Mesenteric fat pad (tissue), 1 donor: Measurements from ENCODE around the gene CMTM4. TPM values are rescaled to one million over a fixed set of nuclear protein-coding genes. Genes with fewer than 3 reads are reported as not detected.
"Not testable (repeated sequence)": the region's sequence is repeated elsewhere in the genome, so short reads cannot be mapped to it uniquely, and the experiment has no call there.

ENCODE experiments used
- DNase-seq: peaks from one replicate; pipeline ENCODE4 v3.0.0-alpha.2; 2020; ENCODE audit warnings: low spot score
- total RNA-seq: library from RNA; stranded (reverse); fragmentation: NEBNext Ultra II Directional; extraction: Animal tissue kit (Norgen Biotek cat#: 25700); gene quantifications from one replicate; pipeline ENCODE4 v1.2.1, GENCODE V29; 2021
- donor health status: DM: yes; HTN: yes; CAD: no.

CMTM4 gene
- total RNA-seq, 1 donor from 2014 or later: 17.9 TPM

DNA sequence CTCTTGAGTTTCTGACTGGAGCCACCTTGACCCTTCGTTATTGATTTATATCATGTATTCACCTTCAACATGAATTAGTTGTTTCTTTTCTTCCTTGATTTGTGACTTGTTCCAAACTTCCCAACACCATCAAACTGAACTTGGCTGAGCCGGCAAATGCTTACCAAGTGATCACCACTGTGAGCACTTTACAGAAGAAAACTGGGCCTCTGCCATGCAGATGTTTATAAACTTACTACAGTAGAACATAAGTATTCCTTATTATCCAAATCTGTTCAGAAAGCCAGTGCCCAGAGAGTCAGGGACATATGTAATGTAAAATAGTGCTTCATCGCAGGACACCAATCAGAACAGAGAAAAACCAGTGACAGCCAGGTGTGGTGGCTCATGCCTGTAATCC lies 19.9 kb downstream of the CMTM4 start:
- DNase-seq: no peak

DNA sequence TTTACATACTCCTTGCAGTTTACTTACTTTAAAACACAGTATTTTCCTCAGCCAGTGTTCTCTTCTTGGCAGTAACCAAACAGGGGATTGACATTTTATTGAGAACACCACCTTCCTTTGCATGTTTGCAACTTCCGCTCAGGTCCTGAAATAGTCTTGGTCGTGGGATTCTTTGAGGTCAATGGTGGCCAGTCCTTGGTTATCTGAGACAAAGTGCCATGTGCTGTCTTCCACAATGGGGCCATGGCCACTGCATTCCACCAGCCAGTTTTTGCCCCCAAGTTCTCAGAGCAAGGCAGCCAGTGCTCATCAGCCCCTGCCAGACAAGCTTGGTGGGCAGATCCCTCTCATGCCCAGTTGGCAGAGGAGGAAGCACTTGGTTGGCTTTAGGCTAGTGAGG lies 22.9 kb downstream of the CMTM4 start:
- DNase-seq: no peak

DNA sequence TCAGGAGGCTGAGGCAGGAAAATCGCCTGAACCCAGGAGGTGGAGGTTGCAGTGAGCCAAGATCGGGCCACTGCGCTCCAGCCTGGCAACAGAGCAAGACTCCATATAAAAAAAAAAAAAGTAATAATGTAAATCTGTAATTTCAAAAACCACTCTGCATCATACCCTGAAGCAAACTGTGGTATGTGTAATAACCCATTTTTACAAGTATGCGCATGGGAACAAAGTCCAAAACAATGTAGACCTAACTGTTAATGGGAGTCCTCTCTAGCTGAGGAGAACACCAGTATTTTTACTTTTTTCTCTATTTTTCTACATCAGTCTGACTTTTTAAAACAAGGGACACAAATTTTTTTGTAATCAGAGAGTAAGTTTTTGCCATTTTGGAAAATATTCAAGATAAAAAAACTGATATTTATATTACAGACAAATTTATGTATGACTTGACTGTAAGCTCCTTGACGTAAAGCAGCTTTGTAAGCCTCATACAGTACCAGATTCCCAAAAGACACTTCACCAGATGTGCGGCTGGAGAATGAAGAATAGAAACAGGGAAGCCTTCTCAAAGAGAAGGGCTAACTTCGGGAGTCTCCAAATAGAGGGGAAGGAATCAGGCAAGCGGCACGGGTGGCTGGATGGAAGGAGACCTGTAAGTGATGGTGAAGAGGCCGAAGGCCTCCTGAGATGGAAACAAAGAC lies 25.7 kb downstream of the CMTM4 start:
- DNase-seq: no peak

DNA sequence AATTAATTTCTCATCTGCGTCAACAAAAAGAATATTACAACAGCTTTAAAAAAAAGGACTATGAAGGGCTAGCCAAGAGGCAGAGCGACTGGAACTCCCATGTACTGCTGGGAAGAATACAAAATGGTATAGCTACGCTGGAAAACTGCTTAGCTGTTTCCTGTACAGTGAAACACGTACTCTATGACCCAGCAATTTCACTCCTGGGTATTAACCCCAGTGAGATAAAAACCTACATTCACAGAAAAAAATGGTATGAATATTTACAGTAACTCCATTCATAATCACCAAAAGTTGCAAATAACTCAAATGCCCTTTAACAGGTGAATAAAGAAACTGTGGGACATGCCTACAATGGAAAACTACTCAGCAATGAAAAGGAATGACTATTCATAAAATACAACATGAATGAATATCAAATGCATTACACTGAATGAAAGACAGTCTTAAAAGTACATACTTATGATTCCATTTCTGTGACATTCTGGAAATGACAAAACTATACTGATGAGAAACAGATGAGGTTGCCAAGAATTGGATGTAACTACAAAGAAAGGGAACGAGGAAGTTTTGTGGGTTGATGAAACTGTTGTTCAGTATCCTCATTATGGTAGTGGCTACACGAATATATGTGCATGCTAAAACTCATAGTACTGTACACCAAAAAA lies 27.6 kb downstream of the CMTM4 start:
- DNase-seq: no peak

DNA sequence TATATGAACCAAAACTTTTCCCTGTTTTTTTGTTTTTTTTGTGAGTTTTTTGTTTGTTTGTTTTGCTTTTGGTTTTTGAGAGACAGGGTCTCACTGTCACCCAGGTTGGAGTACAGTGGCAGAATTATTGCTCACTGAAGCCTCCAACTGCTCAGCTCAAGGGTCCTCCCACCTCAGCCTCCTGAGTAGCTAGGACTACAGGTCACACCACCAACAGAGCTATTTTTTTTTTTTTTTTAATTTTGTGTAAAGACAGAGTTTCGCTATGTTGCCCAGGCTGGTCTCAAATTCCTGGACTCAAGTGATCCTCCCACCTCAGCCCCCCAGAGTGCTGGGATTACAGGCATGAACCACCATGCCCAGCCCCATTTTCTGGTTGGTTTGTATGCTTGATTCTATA lies 28.6 kb downstream of the CMTM4 start:
- no peak for DNase-seq

DNA sequence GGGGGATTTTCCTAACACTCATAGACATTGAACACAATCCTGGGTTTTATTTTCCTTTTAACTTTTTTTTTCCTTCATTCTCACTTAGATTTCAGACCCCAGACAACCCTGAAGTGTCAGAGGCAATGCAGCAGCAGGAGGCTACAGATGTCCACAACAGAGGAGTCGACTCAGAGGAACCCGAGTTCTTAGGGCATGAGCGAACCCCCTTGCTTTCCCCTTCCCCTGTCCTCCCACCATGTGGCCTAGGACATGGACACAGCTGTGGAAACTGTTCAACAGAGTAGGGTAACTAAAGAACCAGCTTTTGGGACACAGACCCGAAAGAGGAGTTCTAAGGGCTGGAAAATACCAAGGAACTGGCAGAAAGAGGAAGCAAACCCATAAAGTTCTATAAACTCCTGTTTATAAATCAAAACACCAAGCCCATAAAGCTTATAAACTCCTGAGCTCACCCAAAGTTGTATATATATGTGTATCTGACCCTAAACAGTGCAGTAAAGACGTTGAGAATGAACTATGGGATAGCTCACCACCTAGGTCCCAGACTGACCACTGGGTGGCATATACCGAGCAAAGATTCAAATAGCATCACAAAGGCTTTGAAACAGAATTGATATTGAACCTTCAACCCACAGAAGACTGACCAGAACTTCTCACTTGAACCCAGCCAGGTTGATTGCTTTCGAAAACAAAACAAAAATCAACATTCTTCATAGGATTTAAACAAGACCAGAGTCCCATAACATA lies 33.9 kb downstream of the CMTM4 start:
- no peak for DNase-seq

DNA sequence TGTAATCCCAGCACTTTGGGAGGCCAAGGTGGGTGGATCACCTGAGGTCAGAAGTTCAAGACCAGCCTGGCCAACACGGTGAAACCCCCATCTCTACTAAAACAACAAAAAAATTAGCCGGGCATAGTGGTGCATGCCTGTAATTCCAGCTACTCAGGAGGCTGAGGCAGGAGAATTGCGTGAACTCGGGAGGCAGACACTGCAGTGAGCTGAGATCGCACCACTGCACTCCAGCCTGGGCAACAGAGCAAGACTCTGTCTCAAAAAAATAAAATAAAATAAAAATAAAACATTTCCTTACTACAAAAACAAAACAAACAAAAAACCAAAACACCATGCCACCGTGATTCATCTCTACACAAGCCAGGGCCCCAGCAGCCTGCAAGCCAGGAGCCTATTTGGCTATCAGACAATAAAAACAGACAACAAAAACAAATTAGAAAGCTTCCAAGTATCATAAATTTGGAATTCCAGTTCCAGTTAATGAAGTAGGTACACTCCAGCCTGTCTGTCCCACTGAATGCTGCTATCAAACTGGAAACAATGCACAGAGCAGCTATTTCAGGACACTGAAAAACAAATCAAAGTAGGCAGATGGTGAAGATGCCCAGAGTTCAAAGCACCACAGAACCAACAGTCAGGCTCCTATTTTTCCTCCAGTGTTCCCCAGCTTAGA lies 34.7 kb downstream of the CMTM4 start:
- not testable (repeated sequence) for DNase-seq

DNA sequence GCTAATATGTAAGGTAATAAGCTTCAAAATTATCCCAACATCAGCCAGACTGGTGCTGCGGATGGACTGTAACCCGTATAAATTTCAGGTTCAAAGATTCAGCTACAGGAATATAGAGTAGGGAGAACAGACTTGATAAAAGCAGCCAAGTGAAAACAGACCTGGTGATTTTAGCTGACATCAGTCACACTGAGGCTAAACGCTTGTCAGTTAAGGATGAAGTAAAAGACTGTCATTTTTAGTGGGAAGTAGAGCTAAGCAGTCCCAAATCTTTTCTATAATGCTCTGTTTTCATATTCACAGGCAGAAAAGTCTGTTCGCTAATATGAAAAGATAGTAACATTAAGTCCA lies 35.4 kb downstream of the CMTM4 start:
- DNase-seq: no peak

DNA sequence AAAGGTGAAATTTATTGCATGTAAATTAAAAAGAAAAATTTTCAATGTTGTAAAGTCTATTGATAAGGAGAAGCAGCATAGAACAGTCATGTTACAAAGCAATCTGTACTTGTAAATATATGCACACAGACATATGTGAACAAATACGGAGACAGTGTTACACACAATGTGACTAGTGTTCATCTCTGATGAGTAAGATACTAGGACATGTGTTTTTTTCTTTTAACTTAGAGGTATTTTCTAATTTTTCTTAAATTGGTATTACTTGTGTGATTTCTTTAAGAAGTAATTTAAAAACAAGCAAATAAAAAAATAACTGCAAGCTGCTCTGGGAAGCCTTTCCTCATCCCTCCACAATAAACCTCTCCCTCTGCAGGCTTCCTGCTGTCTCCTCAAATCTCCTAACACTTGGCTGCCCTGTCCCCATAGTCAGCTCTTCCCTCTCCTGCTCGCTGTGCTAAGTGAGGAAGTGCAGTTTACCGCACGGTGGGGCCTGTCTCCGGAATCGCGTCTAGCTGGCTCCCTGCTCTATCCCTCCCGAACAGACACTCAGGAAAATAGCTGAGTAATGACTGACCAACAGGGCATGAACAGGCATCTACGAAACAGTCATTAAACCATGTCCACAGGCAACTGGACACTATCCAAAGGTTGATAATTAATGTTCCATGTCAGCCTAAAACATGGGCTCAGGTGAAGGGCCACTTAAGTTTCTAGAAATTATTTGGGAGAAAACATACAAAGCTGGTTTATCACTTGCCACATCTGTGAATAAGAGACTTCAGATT lies 35.9 kb downstream of the CMTM4 start:
- DNase-seq: no peak

DNA sequence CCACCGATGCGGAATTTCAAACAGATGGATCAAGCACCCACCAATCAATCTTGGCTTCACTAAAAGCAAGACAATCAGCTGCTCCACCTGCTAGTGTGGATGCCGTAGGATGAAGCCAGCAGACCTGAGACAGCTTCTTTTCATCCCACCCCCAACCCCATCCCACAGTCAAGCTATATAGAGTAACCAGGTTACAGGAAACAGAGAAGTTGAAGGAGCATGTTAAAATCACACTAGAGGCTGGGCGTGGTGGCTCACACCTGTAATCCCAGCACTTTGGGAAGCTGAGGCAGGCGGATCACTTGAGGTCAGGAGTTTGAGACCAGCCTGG lies 37.7 kb downstream of the CMTM4 start:
- DNase-seq: no peak

DNA sequence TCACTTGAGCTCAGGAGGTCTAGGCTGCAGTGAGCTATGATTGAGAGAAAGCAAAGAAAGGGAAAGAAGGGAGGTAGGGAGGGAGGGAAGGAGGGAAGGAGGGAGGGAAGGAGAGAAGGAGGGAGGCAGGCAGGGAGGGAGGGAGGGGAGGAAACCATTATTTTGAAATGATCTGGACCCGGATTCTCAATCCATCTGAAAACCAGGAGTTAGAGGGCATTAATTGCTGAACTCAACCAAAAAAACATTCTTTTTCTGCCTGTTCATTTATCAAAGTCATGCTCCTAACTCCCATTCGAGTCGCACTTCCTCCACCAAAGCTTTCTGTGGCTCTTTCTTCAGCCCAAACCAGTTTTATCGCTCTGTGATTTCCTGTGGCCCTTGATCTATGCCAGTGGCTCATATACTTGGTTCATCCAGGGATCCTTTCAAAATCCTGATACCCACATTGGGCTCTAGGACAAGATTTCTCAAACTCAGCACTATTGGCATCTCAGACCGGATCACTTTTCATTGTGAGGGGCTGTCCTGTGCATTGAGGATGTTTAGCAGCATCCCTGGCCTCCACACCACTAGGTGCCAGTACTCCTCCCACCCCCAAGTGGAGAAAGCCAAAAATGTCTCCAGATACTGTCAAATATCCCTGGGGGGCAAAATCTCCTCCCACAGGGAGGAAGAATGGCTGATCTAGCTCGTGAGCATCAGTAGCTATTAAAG lies 38.2 kb downstream of the CMTM4 start:
- no peak for DNase-seq

DNA sequence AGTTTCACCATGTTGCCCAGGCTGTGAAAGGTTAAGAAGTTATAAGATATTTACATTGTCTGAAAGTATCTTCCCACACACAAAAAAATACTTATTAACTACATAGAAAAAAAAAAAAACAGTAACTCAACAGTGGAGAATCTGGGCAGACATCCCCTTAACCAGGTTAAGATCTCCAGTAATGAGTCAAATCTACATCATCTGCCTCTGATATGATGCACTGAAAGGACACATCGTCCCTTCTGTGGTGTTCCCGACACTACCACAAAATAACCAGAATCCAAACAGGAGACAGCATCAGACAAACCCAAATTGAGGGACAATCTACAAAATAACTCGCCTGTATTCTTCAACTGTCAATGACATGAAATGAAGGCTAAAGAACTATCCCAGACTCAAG lies 40.0 kb downstream of the CMTM4 start:
- no peak for DNase-seq

DNA sequence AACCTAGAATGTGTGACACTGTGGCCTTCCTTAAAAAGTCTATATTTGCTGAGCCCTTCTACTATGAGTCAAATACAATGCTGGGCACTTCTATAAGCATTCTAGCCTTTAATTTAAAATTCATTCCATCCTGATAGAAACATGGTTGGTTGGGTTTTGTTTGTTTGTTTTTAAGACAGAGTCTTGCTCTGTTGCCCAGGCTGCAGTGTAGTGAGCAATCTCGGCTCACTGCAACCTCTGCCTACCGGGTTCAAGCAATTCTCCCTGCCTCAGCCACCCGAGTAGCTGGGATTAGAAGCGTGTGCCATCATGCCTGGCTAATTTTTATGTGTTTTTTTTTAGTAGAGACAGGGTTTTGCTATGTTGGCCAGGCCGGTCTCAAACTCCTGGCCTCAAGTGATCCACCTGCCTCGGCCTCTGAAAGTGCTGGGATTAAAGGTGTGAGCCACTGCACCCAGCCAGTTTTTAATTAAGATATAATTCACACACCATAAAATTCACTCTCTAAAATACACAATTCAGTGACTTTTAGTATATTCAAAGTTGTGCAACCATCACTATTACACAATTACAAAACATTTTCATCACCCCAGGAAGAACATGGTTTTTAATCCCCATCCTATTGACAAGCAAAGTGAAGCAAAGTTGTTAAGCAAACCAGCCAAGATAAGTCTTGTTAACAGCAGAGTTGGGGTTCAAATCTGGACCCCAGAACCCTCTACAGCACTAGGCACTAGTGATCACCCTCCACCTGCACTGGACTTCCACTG lies 42.8 kb downstream of the CMTM4 start:
- DNase-seq: no peak

DNA sequence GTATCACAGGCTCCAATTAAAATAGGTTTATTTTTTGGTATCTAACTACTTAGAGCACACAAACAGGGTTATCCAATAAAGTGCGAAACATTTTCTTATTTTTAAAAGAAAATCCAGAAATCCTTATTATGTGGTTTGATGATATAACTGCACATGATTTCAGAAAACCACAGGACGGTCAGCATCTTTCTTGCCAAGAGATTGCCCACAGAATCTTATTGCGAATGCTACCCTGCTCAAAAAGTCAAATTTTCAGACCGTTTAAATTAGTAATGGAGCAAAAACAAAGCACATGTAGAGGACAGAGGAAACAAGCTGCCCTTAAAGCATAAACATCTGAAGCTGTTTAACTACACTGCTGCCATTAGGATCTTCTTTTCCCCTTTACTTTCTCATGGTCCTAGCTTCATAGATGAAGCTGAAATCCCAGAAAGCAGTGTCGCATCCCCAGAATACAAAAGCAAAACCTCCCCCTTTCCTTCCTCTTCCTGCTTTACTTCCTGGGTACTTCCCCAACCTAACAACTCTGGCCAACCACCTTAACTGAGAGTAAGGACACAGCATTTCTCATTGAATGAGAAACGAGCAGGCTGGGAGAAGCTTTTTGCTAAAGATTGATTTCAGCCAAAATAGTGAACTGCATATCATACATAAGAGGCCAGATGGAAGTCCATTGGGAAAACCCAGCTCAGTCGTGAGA lies 43.7 kb downstream of the CMTM4 start:
- DNase-seq: no peak

DNA sequence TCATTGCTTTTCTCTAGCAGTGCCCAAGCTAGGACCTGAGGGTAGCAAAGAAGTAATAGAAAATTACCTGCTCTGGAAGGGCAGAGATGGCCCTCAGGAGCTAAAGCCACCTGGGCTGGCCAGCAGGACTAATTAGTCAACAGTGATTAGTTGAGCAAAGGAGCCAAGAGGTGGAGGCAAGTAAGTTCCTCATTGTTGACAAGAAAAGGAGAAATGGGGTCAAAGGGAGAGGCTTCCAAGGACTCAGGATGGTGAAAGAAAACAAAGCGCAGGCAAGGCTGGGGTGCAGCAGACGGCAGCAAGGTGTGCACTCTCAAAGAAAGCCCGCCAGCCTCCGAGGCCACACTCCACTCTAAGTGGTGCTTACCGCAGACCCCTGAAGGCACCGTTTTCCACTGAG lies 44.6 kb downstream of the CMTM4 start:
- DNase-seq: no peak

DNA sequence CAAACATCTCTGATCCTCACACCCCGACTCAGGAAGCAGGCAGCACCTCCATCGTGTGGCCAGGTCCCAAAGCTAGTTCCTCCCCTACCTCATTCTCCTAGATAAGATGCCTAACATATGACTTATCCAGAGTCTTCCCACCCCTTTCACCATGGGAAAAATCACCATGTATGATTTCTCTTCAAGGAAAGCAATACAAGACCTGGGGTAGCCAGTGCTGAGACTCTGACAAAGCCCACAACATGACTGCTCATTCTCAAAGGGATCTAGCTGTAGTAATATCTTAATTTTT lies 45.1 kb downstream of the CMTM4 start:
- no peak for DNase-seq

DNA sequence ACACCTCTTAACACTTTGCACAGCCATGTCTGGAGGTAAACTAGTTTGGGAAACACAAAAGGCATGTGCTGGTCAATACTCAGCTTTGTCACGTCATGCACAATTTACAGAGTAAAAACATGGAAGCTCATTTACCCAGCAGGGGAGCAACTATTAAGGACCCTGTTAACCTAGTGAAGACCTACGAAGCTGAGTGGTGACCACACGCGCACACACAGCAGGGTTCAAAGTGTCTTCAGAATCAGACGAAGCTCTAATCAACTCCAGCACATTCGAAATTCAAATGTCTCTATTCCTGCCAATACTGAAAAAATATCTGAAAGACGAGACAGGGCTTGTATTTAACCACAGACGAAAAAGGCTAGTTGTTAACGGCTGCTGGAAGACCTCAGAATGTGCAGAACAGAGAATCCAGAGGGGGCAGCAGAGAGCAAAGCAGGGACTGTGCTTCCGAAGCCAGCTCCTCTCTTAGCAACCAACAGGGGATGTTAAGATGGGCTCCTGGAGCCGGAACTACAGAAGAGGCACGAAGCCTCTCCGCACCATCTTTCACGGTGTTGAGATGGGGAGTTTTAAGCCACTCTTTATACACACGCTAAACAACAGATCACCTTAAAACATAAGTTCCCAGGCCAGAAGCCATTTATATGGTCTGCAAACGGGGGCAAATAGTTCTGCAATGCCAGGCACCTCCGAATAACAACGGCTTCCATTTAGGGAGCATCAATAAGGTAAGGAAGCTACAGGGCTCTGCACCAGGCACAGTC lies 45.7 kb downstream of the CMTM4 start:
- DNase-seq: no peak

DNA sequence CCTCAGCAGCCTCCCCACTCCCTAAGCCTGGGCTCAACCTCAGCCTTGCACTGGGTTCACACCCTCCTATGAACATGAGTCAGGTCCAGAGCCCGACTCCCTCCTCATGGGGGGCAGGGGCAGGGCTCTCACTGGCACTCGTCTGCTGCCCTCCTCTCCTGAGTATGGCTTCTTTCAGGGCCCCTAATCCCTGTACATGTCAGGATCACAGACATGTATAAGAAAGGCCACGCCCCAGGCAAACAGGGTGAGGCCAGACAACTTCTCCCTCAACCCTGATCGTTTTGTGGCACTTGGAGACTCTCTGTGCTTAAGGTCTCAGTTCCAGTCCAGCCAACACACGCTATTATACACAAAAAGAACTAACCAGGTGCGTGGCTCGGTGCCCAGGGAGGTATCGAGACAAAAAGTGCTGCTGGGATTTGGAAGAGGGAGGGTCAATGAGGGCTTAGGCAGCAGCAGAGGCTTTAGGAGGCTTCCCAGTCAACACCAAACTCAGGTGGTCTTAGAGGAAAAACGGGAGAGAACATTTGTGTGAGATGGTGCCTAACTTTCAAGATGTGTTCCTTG lies 46.8 kb downstream of the CMTM4 start:
- no peak for DNase-seq
